ENCODE measurements around the gene SETD2.

SETD2 gene

DNA sequence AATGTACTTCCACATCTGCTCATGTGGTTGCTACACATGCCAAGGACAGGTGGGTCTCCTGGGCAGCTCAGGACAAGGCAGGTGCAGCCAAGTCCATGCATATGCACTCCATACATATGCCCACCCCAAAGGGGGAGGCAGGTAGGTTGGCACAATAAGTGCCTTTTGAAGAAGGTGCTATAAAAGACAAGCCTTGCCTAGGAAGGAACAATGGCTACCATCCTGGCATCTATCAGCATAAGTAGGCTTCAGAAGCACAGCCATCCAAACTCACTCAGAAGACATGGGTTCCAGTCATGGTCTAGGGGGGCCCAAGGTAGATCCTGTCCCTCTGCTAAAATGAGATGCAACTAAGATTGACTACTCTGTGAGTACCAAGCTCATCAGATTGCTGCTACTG is 149.9 kb downstream of the SETD2 start:
- Mint-ChIP-seq H3K36me3 (ENCODE audit: low read depth) (peaks cover 34% of the 10 kb centered on the region), H3K27ac (peak overlapping the region; percentile 48), H3K4me3 (no peak overlapping the region), H3K4me1 (peaks cover 16% of the 10 kb centered on the region), H3K27me3 (ENCODE audit: low read depth, poor library complexity) (no peaks in the 10 kb centered on the region), H3K9me3 (no peaks in the 10 kb centered on the region)
- no peak for DNase-seq
- TF ChIP-seq, protein P1, sequence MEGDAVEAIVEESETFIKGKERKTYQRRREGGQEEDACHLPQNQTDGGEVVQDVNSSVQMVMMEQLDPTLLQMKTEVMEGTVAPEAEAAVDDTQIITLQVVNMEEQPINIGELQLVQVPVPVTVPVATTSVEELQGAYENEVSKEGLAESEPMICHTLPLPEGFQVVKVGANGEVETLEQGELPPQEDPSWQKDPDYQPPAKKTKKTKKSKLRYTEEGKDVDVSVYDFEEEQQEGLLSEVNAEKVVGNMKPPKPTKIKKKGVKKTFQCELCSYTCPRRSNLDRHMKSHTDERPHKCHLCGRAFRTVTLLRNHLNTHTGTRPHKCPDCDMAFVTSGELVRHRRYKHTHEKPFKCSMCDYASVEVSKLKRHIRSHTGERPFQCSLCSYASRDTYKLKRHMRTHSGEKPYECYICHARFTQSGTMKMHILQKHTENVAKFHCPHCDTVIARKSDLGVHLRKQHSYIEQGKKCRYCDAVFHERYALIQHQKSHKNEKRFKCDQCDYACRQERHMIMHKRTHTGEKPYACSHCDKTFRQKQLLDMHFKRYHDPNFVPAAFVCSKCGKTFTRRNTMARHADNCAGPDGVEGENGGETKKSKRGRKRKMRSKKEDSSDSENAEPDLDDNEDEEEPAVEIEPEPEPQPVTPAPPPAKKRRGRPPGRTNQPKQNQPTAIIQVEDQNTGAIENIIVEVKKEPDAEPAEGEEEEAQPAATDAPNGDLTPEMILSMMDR (IDR thresholded peaks at IDR 0.05): no peak

DNA sequence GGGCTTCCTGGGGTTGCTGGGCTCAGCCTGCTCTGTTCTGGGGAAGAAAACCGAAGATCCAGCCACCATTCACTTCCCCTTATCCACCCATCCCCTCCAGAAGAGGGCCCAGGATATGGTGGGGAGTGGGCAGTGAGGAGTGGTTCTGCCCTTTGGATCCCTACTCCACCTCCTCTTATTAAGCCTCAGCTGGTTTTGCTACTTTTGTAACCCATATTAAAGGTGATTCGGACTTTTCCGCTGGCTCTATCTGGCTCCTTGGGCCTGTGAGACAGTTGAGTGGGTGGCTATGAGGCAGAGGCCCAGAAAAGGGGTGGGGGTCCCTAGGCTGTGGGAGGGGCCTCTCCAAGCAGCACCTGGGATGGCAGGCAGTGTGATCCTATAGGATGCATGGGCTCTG is 150.7 kb downstream of the SETD2 start:
- Mint-ChIP-seq H3K4me3 (no peak overlapping the region), H3K9me3 (no peaks in the 10 kb centered on the region), H3K36me3 (ENCODE audit: low read depth) (peaks cover 28% of the 10 kb centered on the region), H3K27ac (peak overlapping the region; percentile 66), H3K4me1 (peaks cover 16% of the 10 kb centered on the region), H3K27me3 (ENCODE audit: low read depth, poor library complexity) (no peaks in the 10 kb centered on the region)
- DNase-seq: no peak
- TF ChIP-seq, protein P1 (IDR thresholded peaks at IDR 0.05): no peak

GRCh38 chr3:47012342-47013230 is 151.3 kb downstream of the SETD2 start:
- H3K27ac Mint-ChIP-seq: peak overlapping the region; percentile 66
- H3K36me3 Mint-ChIP-seq (ENCODE audit: low read depth): peaks cover 28% of the 10 kb centered on the region
- no peaks in the 10 kb centered on the region for H3K27me3 Mint-ChIP-seq (ENCODE audit: low read depth, poor library complexity)
- no peak overlapping the region for H3K4me3 Mint-ChIP-seq
- peaks cover 16% of the 10 kb centered on the region for H3K4me1 Mint-ChIP-seq
- DNase-seq: no peak
- TF ChIP-seq, protein P1 (IDR thresholded peaks at IDR 0.05): no peak
- no peaks in the 10 kb centered on the region for H3K9me3 Mint-ChIP-seq

DNA sequence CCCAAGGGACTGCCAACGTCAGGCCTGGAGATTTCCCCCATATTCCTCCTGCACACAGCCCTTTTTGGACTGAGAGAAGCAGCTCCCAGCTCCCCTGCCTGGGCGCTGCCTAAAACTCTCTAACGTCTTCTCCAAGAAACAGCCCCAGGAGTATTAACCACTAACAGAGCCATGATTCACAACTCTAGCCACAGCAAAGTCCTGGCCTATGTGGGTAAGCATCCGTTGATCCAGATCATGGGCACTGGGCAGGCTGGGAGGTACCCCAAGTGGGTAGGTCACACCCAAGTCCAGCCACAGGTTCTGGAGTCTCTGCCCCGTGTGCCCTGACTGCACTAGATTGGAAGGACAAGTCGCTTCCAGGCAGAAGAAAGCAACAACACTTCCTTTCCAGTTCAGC is 152.5 kb downstream of the SETD2 start:
- TF ChIP-seq, protein P1 (IDR thresholded peaks at IDR 0.05): no peak
- H3K4me1 Mint-ChIP-seq: peaks cover 11% of the 10 kb centered on the region
- H3K4me3 Mint-ChIP-seq: no peak overlapping the region
- no peaks in the 10 kb centered on the region for H3K9me3 Mint-ChIP-seq
- H3K36me3 Mint-ChIP-seq (ENCODE audit: low read depth): peaks cover 18% of the 10 kb centered on the region
- DNase-seq: no peak
- no peak overlapping the region for H3K27ac Mint-ChIP-seq
- no peaks in the 10 kb centered on the region for H3K27me3 Mint-ChIP-seq (ENCODE audit: low read depth, poor library complexity)

DNA sequence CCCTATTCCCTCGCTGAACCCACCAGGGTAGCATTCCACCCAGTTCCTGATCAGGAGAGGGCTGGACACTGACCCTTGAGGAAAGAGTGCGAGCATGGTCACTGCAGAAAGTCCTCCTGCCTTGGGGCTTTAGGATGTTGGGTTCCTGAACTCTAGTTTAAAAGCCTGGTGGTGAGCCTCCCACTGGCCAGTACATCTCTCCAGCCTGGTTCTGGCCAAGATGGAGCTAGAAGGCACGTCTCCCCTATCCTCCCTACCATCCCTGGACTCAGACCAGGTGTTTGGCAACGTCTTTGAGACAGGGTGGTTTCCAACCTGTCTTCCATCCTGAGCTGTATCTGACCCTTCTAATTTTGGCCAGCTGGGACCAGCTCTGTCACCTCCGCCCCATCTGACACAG is 153.0 kb downstream of the SETD2 start:
- Mint-ChIP-seq H3K4me1 (peaks cover 11% of the 10 kb centered on the region), H3K27me3 (ENCODE audit: low read depth, poor library complexity) (peaks cover 2% of the 10 kb centered on the region), H3K9me3 (no peaks in the 10 kb centered on the region), H3K36me3 (ENCODE audit: low read depth) (peaks cover 14% of the 10 kb centered on the region), H3K27ac (no peak overlapping the region), H3K4me3 (peak overlapping the region; percentile 40)
- TF ChIP-seq, protein P1 (IDR thresholded peaks at IDR 0.05): no peak
- DNase-seq: no peak
